Osteocyte (in vitro differentiated cells): ENCODE results near the gene FOXC1. TPM values are rescaled to one million over a fixed set of nuclear protein-coding genes. Genes with fewer than 3 reads are reported as not detected.

ENCODE experiments used
- DNase-seq: peaks from one replicate; pipeline ENCODE4 v3.0.0; 2021; ENCODE audit warnings: mixed read lengths; ENCODE audit not compliant: unreplicated experiment; ENCODE audit errors: extremely low spot score
- H3K27ac Mint-ChIP-seq: one replicate; pipeline ENCODE4 v1.8.0; 2021; ENCODE audit warnings: mild to moderate bottlenecking, mixed read lengths; ENCODE audit not compliant: unreplicated experiment
- H3K27me3 Mint-ChIP-seq: one replicate; pipeline ENCODE4 v1.8.0; 2021; ENCODE audit warnings: mixed read lengths; ENCODE audit not compliant: unreplicated experiment
- H3K36me3 Mint-ChIP-seq: one replicate; pipeline ENCODE4 v1.8.0; 2021; ENCODE audit warnings: mixed read lengths; ENCODE audit not compliant: unreplicated experiment
- H3K4me1 Mint-ChIP-seq: one replicate; pipeline ENCODE4 v1.8.0; 2021; ENCODE audit warnings: mixed read lengths; ENCODE audit not compliant: unreplicated experiment
- H3K4me3 Mint-ChIP-seq: one replicate; pipeline ENCODE4 v1.8.0; 2021; ENCODE audit warnings: mild to moderate bottlenecking, moderate library complexity, mixed read lengths; ENCODE audit not compliant: unreplicated experiment
- H3K9me3 Mint-ChIP-seq: one replicate; pipeline ENCODE4 v1.8.0; 2021; ENCODE audit warnings: mixed read lengths; ENCODE audit not compliant: unreplicated experiment
- CTCF ChIP-seq: fragments of 200-600 bp; sonication (generic); IDR thresholded peaks from 2 replicates; pipeline ENCODE4 v1.5.0; 2021; ENCODE audit warnings: antibody characterized with exemption, mild to moderate bottlenecking, moderate library complexity
- total RNA-seq: library from RNA; stranded (reverse); gene quantifications from 2 replicates; pipeline ENCODE4 v1.2.1, GENCODE V29; 2021

Gene FOXC1
- total RNA-seq, 1 donor from 2014 or later: 106 TPM

GRCh38 chr6:1569377-1569776 lies 40.3 kb upstream of the FOXC1 start:
- H3K4me3 Mint-ChIP-seq: no peak overlapping the region
- peaks cover 7% of the 10 kb centered on the region for H3K27me3 Mint-ChIP-seq
- H3K36me3 Mint-ChIP-seq: peaks cover 9% of the 10 kb centered on the region
- H3K27ac Mint-ChIP-seq: no peak overlapping the region
- H3K4me1 Mint-ChIP-seq: no peaks in the 10 kb centered on the region
- peaks cover 37% of the 10 kb centered on the region for H3K9me3 Mint-ChIP-seq
- no peak for DNase-seq
- TF ChIP-seq CTCF: no peak

- Mint-ChIP-seq H3K36me3 (peaks cover 7% of the 10 kb centered on the region), H3K27me3 (peaks cover 2% of the 10 kb centered on the region), H3K4me1 (peaks cover 9% of the 10 kb centered on the region), H3K27ac (no peak overlapping the region), H3K9me3 (peaks cover 29% of the 10 kb centered on the region), H3K4me3 (no peak overlapping the region)
- no peak for DNase-seq
- TF ChIP-seq CTCF: no peak
These were observed 38.9 kb upstream of the FOXC1 start for GRCh38 chr6:1570848-1571247.

- no peak overlapping the region for H3K4me3 Mint-ChIP-seq
- H3K27ac Mint-ChIP-seq: no peak overlapping the region
- peaks cover 29% of the 10 kb centered on the region for H3K9me3 Mint-ChIP-seq
- peaks cover 12% of the 10 kb centered on the region for H3K4me1 Mint-ChIP-seq
- TF ChIP-seq CTCF: no peak
- peaks cover 7% of the 10 kb centered on the region for H3K36me3 Mint-ChIP-seq
- DNase-seq: peak; percentile 19
- H3K27me3 Mint-ChIP-seq: peaks cover 2% of the 10 kb centered on the region
These were observed 36.8 kb upstream of the FOXC1 start for GRCh38 chr6:1572892-1573291.

- Mint-ChIP-seq H3K27ac (no peak overlapping the region), H3K4me3 (no peak overlapping the region), H3K27me3 (peaks cover 2% of the 10 kb centered on the region), H3K9me3 (peaks cover 20% of the 10 kb centered on the region), H3K36me3 (peaks cover 7% of the 10 kb centered on the region), H3K4me1 (peaks cover 12% of the 10 kb centered on the region)
- no peak for TF ChIP-seq CTCF
- DNase-seq: peak; percentile 57
These were observed 35.5 kb upstream of the FOXC1 start for GRCh38 chr6:1574083-1574761.

- H3K36me3 Mint-ChIP-seq: peaks cover 7% of the 10 kb centered on the region
- H3K27ac Mint-ChIP-seq: no peak overlapping the region
- H3K4me3 Mint-ChIP-seq: no peak overlapping the region
- peaks cover 20% of the 10 kb centered on the region for H3K9me3 Mint-ChIP-seq
- H3K27me3 Mint-ChIP-seq: peaks cover 2% of the 10 kb centered on the region
- TF ChIP-seq CTCF: no peak
- H3K4me1 Mint-ChIP-seq: peaks cover 12% of the 10 kb centered on the region
- no peak for DNase-seq
These were observed 34.9 kb upstream of the FOXC1 start for GRCh38 chr6:1574890-1575209.
